Left renal pelvis (tissue), 4 donors: ENCODE results near the gene FOXJ3. TPM values are rescaled to one million over a fixed set of nuclear protein-coding genes. Genes with fewer than 3 reads are reported as not detected.
A peak's percentile ranks its signal among the peaks of the same experiment; 100 is the strongest.

ENCODE experiments used
- DNase-seq, 4 donors: peaks; one replicate each; pipeline ENCODE4 v3.0.0-alpha.2; 2013; ENCODE audit warnings: low read depth in 4 of 4, low spot score in 3 of 4
- polyA plus RNA-seq, 4 donors: library from polyadenylated mRNA; unstranded; fragments of 120-200 nt; gene quantifications; one replicate each; pipeline ENCODE4 v1.2.1, GENCODE V29; 2013; ENCODE audit not compliant: insufficient read length in 4 of 4

FOXJ3 gene
- polyA plus RNA-seq, 4 donors: 42.4 to 48.5 (median 44.8) TPM

- peak in 1 of 4 donors; percentile 17 for DNase-seq
Measured at GRCh38 chr1:42334240-42335049, 590 bp downstream of the FOXJ3 start.

GRCh38 chr1:42333662-42334239 is 1.3 kb downstream of the FOXJ3 start:
- DNase-seq: no peak

- no peak for DNase-seq
Measured at GRCh38 chr1:42332877-42333276, 2.2 kb downstream of the FOXJ3 start.

- DNase-seq: no peak
Measured at GRCh38 chr1:42330215-42330614, 4.8 kb downstream of the FOXJ3 start.

GRCh38 chr1:42328916-42329496 is 6.0 kb downstream of the FOXJ3 start:
- DNase-seq: no peak

- DNase-seq: no peak
Measured at GRCh38 chr1:42328047-42328625, 6.9 kb downstream of the FOXJ3 start.

GRCh38 chr1:42325014-42325402 is 10.0 kb downstream of the FOXJ3 start:
- DNase-seq: no peak

- no peak for DNase-seq
Measured at GRCh38 chr1:42324398-42325013, 10.5 kb downstream of the FOXJ3 start.

GRCh38 chr1:42323551-42323950 is 11.5 kb downstream of the FOXJ3 start:
- no peak for DNase-seq

- DNase-seq: no peak
Measured at GRCh38 chr1:42322577-42322976, 12.5 kb downstream of the FOXJ3 start.

- no peak for DNase-seq
Measured at GRCh38 chr1:42321731-42322130, 13.3 kb downstream of the FOXJ3 start.

GRCh38 chr1:42320708-42321107 is 14.3 kb downstream of the FOXJ3 start:
- DNase-seq: no peak

GRCh38 chr1:42319871-42320484 is 15.1 kb downstream of the FOXJ3 start:
- no peak for DNase-seq

- DNase-seq: no peak
Measured at GRCh38 chr1:42319128-42319851, 15.7 kb downstream of the FOXJ3 start.

GRCh38 chr1:42318601-42319000 is 16.4 kb downstream of the FOXJ3 start:
- no peak for DNase-seq

GRCh38 chr1:42317308-42317707 is 17.7 kb downstream of the FOXJ3 start:
- DNase-seq: no peak

- no peak for DNase-seq
Measured at GRCh38 chr1:42316292-42316691, 18.7 kb downstream of the FOXJ3 start.

GRCh38 chr1:42315500-42315899 is 19.5 kb downstream of the FOXJ3 start:
- no peak for DNase-seq

GRCh38 chr1:42313970-42314369 is 21.1 kb downstream of the FOXJ3 start:
- DNase-seq: no peak

- no peak for DNase-seq
Measured at GRCh38 chr1:42312576-42313212, 22.3 kb downstream of the FOXJ3 start.
